PC-3 (cell line): ENCODE data around the gene MEI4. TPM values are rescaled to one million over a fixed set of nuclear protein-coding genes. Genes with fewer than 3 reads are reported as not detected.

Source experiments
- ATAC-seq: fragments of 200-7000 bp; cut with Tn5 transposase; 2 replicates; pipeline ENCODE4 v1.9.1; 2020; ENCODE audit warnings: mild to moderate bottlenecking, moderate library complexity
- BruUV-seq: library from RNA; stranded (reverse); fragments of 400-500 nt; replicated peaks from 2 replicates; lab custom pipeline; 2021; lab: Mats Ljungman, UMichigan
- CTCF ChIA-PET: fragments of 300-600 bp; sonication (Branson Sonifier 250); formaldehyde crosslinking; loops from one replicate; lab custom pipeline; 2022; ENCODE audit warnings: antibody characterized with exemption; lab: Charles Lee
- POLR2A ChIA-PET: fragments of 300-600 bp; sonication (Branson Sonifier 250); formaldehyde crosslinking; loops from one replicate; lab custom pipeline; 2022; ENCODE audit warnings: antibody characterized with exemption; ENCODE audit not compliant: unreplicated experiment; lab: Charles Lee
- DNase-seq: peaks from one replicate; pipeline ENCODE4 v3.0.0-alpha.2; 2015
- H2AFZ ChIP-seq: fragments of 300-600 bp; sonication (generic); 2 replicates; pipeline ENCODE4 v1.6.0; 2016; ENCODE audit warnings: antibody characterized with exemption, low read length
- H3F3A ChIP-seq: fragments of 300-600 bp; sonication (generic); one replicate; pipeline ENCODE4 v1.6.0; 2017; ENCODE audit warnings: antibody characterized with exemption, low read length, control low read depth, mild to moderate bottlenecking; ENCODE audit not compliant: unreplicated experiment
- H3K27ac ChIP-seq: fragments of 300-600 bp; sonication (generic); 2 replicates; pipeline ENCODE4 v1.5.1; 2016; ENCODE audit warnings: mild to moderate bottlenecking, low read length
- H3K27me3 ChIP-seq: fragments of 300-600 bp; sonication (generic); 2 replicates; pipeline ENCODE4 v1.6.1; 2016; ENCODE audit warnings: low read length, mixed read lengths
- H3K36me3 ChIP-seq: fragments of 300-600 bp; sonication (generic); 2 replicates; pipeline ENCODE4 v1.6.1; 2016; ENCODE audit warnings: low read depth, mixed run types, low read length, mixed read lengths
- H3K4me1 ChIP-seq: fragments of 300-600 bp; sonication (generic); 2 replicates; pipeline ENCODE4 v1.5.1; 2016; ENCODE audit warnings: low read length; ENCODE audit not compliant: insufficient read depth
- H3K4me2 ChIP-seq: fragments of 300-600 bp; sonication (generic); 2 replicates; pipeline ENCODE4 v1.6.0; 2016; ENCODE audit warnings: low read length
- H3K4me3 ChIP-seq: fragments of 300-600 bp; sonication (generic); 2 replicates; pipeline ENCODE4 v1.5.1; 2016; ENCODE audit warnings: mild to moderate bottlenecking, low read length, mixed read lengths
- H3K79me2 ChIP-seq: fragments of 300-600 bp; sonication (generic); 2 replicates; pipeline ENCODE4 v1.6.1; 2017; ENCODE audit warnings: low read length, mixed read lengths
- H3K9ac ChIP-seq: fragments of 300-600 bp; sonication (generic); 2 replicates; pipeline ENCODE4 v1.6.0; 2016; ENCODE audit warnings: mild to moderate bottlenecking, low read length
- H3K9me2 ChIP-seq: fragments of 300-600 bp; sonication (generic); replicated peaks from 2 replicates; pipeline ENCODE4 v1.6.1; 2016; ENCODE audit warnings: mixed run types, low read length, mixed read lengths
- H3K9me3 ChIP-seq: fragments of 300-600 bp; sonication (generic); 2 replicates; pipeline ENCODE4 v1.6.1; 2016; ENCODE audit warnings: low read length, mixed read lengths
- H4K20me1 ChIP-seq: fragments of 300-600 bp; sonication (generic); 2 replicates; pipeline ENCODE4 v1.6.1; 2016; ENCODE audit warnings: low read length, mixed read lengths
- CTCF ChIP-seq: fragments of 300-600 bp; sonication (generic); conservative IDR thresholded peaks from 2 replicates; pipeline ENCODE4 v1.5.1; 2017; ENCODE audit warnings: antibody characterized with exemption, low read depth, mild to moderate bottlenecking, low read length
- EZH2 ChIP-seq: fragments of 300-600 bp; sonication (generic); IDR thresholded peaks from one replicate; pipeline ENCODE4 v1.6.1; 2017; ENCODE audit warnings: antibody characterized with exemption, mild to moderate bottlenecking, low read length; ENCODE audit not compliant: unreplicated experiment
- EZH2phosphoT487 ChIP-seq: fragments of 300-600 bp; sonication (generic); IDR thresholded peaks from 2 replicates; pipeline ENCODE4 v1.6.1; 2018; ENCODE audit warnings: mild to moderate bottlenecking, antibody characterized with exemption, low read length, borderline replicate concordance
- intact Hi-C: fragments of 100-400 bp; cut with micrococcal nuclease; formaldehyde crosslinking; loops from 2 replicates; pipeline ENCODE4 v1.9.0; 2023
- total RNA-seq: library from RNA; depleted of rRNA; stranded (reverse); fragments of >200 nt; gene quantifications from 2 replicates; pipeline ENCODE4 v1.2.3, GENCODE V29; 2014

The MEI4 gene
- total RNA-seq, 1 experiment from 2014 or later: not detected

GRCh38 chr6:77853401-77853800 lies 200.6 kb downstream of the MEI4 start:
- no peaks in the 10 kb centered on the region for H3F3A ChIP-seq
- no peaks in the 10 kb centered on the region for H3K27me3 ChIP-seq
- H2AFZ ChIP-seq: no peak overlapping the region
- H3K36me3 ChIP-seq: no peaks in the 10 kb centered on the region
- no peak overlapping the region for H3K9ac ChIP-seq
- H3K9me2 ChIP-seq: no peaks in the 10 kb centered on the region
- intact Hi-C loops: no loop called here
- H3K4me3 ChIP-seq: no peak overlapping the region
- H3K4me1 ChIP-seq: no peaks in the 10 kb centered on the region
- no peak for TF ChIP-seq CTCF
- no peak for TF ChIP-seq EZH2phosphoT487
- no peak for TF ChIP-seq EZH2
- ChIA-PET POLR2A (no interaction called here), CTCF (no interaction called here)
- BruUV-seq: no TSS peak
- ATAC-seq (no peak), DNase-seq (no peak)
- H4K20me1 ChIP-seq: no peaks in the 10 kb centered on the region
- no peaks in the 10 kb centered on the region for H3K9me3 ChIP-seq
- H3K27ac ChIP-seq: no peak overlapping the region
- H3K4me2 ChIP-seq: no peak overlapping the region
- no peaks in the 10 kb centered on the region for H3K79me2 ChIP-seq

- intact Hi-C loops: no loop called here
- Histone ChIP-seq H3F3A (no peaks in the 10 kb centered on the region), H4K20me1 (no peaks in the 10 kb centered on the region), H3K4me1 (no peaks in the 10 kb centered on the region), H3K4me2 (no peak overlapping the region), H3K4me3 (no peak overlapping the region), H3K9me3 (no peaks in the 10 kb centered on the region), H3K27ac (no peak overlapping the region), H3K9me2 (no peaks in the 10 kb centered on the region), H3K27me3 (no peaks in the 10 kb centered on the region), H3K79me2 (no peaks in the 10 kb centered on the region), H3K36me3 (no peaks in the 10 kb centered on the region), H2AFZ (no peak overlapping the region), H3K9ac (no peak overlapping the region)
- no TSS peak for BruUV-seq
- POLR2A ChIA-PET: no interaction called here
- TF ChIP-seq EZH2 (no peak), CTCF (no peak), EZH2phosphoT487 (no peak)
- DNase-seq (no peak), ATAC-seq (no peak)
- CTCF ChIA-PET: no interaction called here
Observed at GRCh38 chr6:77856391-77856790, 203.6 kb downstream of the MEI4 start.

GRCh38 chr6:77857421-77857820 lies 204.6 kb downstream of the MEI4 start:
- Histone ChIP-seq H3K27ac (no peak overlapping the region), H3F3A (no peaks in the 10 kb centered on the region), H4K20me1 (no peaks in the 10 kb centered on the region), H3K9me2 (no peaks in the 10 kb centered on the region), H3K4me2 (no peak overlapping the region), H3K36me3 (no peaks in the 10 kb centered on the region), H2AFZ (no peak overlapping the region), H3K9me3 (no peaks in the 10 kb centered on the region), H3K4me3 (no peak overlapping the region), H3K9ac (no peak overlapping the region), H3K4me1 (no peaks in the 10 kb centered on the region), H3K79me2 (no peaks in the 10 kb centered on the region), H3K27me3 (no peaks in the 10 kb centered on the region)
- TF ChIP-seq CTCF (no peak), EZH2 (no peak), EZH2phosphoT487 (no peak)
- no peak for DNase-seq
- no TSS peak for BruUV-seq
- intact Hi-C loops: no loop called here
- ATAC-seq: no peak
- CTCF ChIA-PET: no interaction called here
- POLR2A ChIA-PET: no interaction called here
